ENCODE results near the gene PRAC1. TPM values are rescaled to one million over a fixed set of nuclear protein-coding genes. Genes with fewer than 3 reads are reported as not detected.

Gene PRAC1
- total and polyA plus RNA-seq, 2 of the 8 experiments (the other 6 are each of a cell fraction or from before 2014, with no cell fraction given) = not detected

GRCh38 chr17:48704361-48705248 lies 17.7 kb downstream of the PRAC1 start:
- Histone ChIP-seq H3K27me3 (replicated peaks in 1 of 4; ENCODE audit: control insufficient read depth in 3 of 4, extremely low read depth in 1 of 4, insufficient read depth in 3 of 4, low read length in 3 of 4) (peaks cover 0 to 13% (median 5%) of the 10 kb centered on the region in 4 experiments; a peak in 4 of 7 replicates), H2BK120ac (replicated peaks; ENCODE audit: low read depth, low read length) (no peak overlapping the region)

More at GRCh38 chr17:48704361-48705248, 17.7 kb downstream of the PRAC1 start:
- Histone ChIP-seq H3K4ac (replicated peaks; ENCODE audit: insufficient read length, low read depth, low read length) (no peak overlapping the region), H4K20me1 (replicated peaks in 1 of 2; ENCODE audit: control insufficient read depth in 1 of 2, insufficient read depth in 2 of 2, low read length in 2 of 2) (no peaks in the 10 kb centered on the region), H2BK20ac (ENCODE audit: low read length) (no peak overlapping the region), H3K23ac (ENCODE audit: insufficient read length) (no peak overlapping the region), H3K9ac (replicated peaks in 1 of 4; ENCODE audit: extremely low read depth in 1 of 4, low read depth in 3 of 4, low read length in 3 of 4) (no peak overlapping the region), H4K91ac (replicated peaks; ENCODE audit: insufficient read length, low read length) (no peak overlapping the region), H3K18ac (ENCODE audit: extremely low read depth, low read length) (no peak overlapping the region), H3K79me1 (ENCODE audit: low read depth, low read length) (no peaks in the 10 kb centered on the region), H3K4me1 (replicated peaks in 1 of 4; ENCODE audit: control insufficient read depth in 3 of 4, insufficient read depth in 4 of 4, low read length in 3 of 4) (no peaks in the 10 kb centered on the region), H2BK12ac (ENCODE audit: low read depth, low read length) (no peak overlapping the region), H3K79me2 (ENCODE audit: control insufficient read depth in 1 of 2, insufficient read depth in 2 of 2, low read length in 2 of 2) (no peaks in the 10 kb centered on the region), H2AK5ac (ENCODE audit: low read depth, low read length) (no peak overlapping the region), H3K56ac (replicated peaks; ENCODE audit: insufficient read length, low read depth, low read length) (no peak overlapping the region), H3K4me3 (ENCODE audit: extremely low read depth in 1 of 4, insufficient read depth in 2 of 4, low read depth in 3 of 4, low read length in 4 of 4) (no peak overlapping the region), H2AFZ (ENCODE audit: low read length) (no peak overlapping the region), H3K9me3 (ENCODE audit: insufficient read depth in 2 of 2, low read depth in 1 of 2, low read length in 1 of 2) (no peaks in the 10 kb centered on the region), H4K5ac (ENCODE audit: insufficient read length, low read depth, low read length) (no peak overlapping the region), H3K27ac (ENCODE audit: low read depth, low read length) (no peak overlapping the region), H2BK15ac (ENCODE audit: low read length) (no peak overlapping the region), H3K4me2 (ENCODE audit: insufficient read depth in 1 of 2, low read depth in 2 of 2, low read length in 2 of 2) (no peak overlapping the region), H3K14ac (ENCODE audit: insufficient read length) (no peak overlapping the region), H3K23me2 (ENCODE audit: low read depth, low read length) (no peaks in the 10 kb centered on the region), H2BK5ac (ENCODE audit: low read depth, low read length) (no peak overlapping the region), H3K36me3 (ENCODE audit: control insufficient read depth in 2 of 4, insufficient read depth in 4 of 4, low read length in 3 of 4) (no peaks in the 10 kb centered on the region), H4K8ac (ENCODE audit: extremely low read depth, insufficient read depth, low read length) (no peak overlapping the region)
- DNase-seq (ENCODE audit: low read depth in 1 of 2, low spot score in 2 of 2) (no peak), FAIRE-seq (no peak)
- 82% methylated on average over 11 of the region's 11 CpGs; no CpG with 5 or more reads in 1 of the 2 experiments for WGBS, 2 experiments (ENCODE audit: extremely low coverage in 1 of 2, insufficient coverage in 1 of 2, insufficient read length in 1 of 2, insufficient replicate concordance in 2 of 2, low coverage in 1 of 2, low lambda C conversion rate in 2 of 2, missing lambda C conversion rate in 1 of 2)
- ChIA-PET POLR2A (ENCODE audit: partially characterized antibody) (interaction anchor here (1.3 to 1.4 kb wide), 2 partner anchors 14 to 15 kb away, joined by 3 to 4 read pairs; no protein-coding TSS in a partner anchor), CTCF (ENCODE audit: partially characterized antibody) (interaction anchor here (0.6 to 4.2 kb wide), 15 partner anchors 12 to 179 kb away, joined by 3 to 25 read pairs (median 5); partner anchors contain the start of genes HOXB5 and PRAC2)
- TF ChIP-seq CHD2 (IDR thresholded peaks at IDR 0.05; ENCODE audit: low read length) = no peak
- no peak for TF ChIP-seq KDM5A (IDR thresholded peaks at IDR 0.05; ENCODE audit: low read length)
